ENCODE measurements around the gene IER5.

- TF ChIP-seq EZH2 (IDR thresholded peaks at IDR 0.05; ENCODE audit: insufficient read depth, poor library complexity, severe bottlenecking) (no peak), EZH2phosphoT487 (IDR thresholded peaks at IDR 0.05; ENCODE audit: insufficient read depth, low read depth) (no peak)
These were observed 37.8 kb downstream of the IER5 start for GRCh38 chr1:181126289-181126688.
